Measurements from ENCODE around the gene BOK. TPM values are rescaled to one million over a fixed set of nuclear protein-coding genes. Genes with fewer than 3 reads are reported as not detected.
A peak's percentile ranks its signal among the peaks of the same experiment; 100 is the strongest.

BOK gene
- total RNA-seq, 2 experiments from 2014 or later, result 0.09 to 0.64 TPM

DNA sequence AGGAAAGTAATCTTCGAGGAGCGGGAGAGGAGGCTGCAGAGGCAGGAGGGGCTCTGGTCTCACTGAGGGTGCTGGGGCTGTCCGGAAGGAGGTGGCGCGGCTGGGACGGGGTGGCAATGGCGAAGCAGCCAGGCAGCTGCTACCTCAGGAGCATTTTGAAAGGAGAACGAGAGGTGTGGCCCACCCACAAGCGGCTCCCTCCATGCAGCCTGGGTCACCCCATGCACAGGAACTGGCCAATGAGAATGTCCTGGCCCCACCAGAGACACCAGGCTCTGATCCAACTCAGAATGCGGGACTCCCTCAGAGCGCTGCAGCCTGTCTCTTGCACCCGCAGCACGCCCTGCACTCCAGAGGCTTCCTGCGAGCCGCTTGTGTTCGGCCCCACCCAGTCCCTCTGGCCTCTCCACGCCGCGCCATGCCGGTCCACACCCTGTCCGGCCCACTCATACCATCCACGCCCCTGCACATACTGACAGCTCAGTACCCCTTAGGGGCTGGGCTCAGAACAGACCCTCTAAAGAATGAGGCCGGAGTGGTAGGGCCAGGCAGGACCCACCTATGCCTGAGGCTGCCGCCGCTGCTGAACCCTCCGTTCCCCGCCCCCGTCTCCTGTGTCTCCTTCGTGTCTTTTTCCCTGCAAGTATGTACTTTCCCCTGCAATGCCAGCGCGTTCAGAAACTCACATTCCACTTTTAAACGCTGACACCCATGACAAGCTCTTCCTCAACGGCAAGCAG is 6.4 kb upstream of the BOK start:
- Mint-ChIP-seq H3K36me3 (ENCODE audit: low read depth) (peaks cover 2% of the 10 kb centered on the region), H3K27me3 (peaks cover 42% of the 10 kb centered on the region), H3K4me1 (peaks cover 5% of the 10 kb centered on the region), H3K4me3 (no peak overlapping the region), H3K9me3 (ENCODE audit: low read depth) (no peaks in the 10 kb centered on the region), H3K27ac (no peak overlapping the region)
- intact Hi-C loops (cut with DNase I, micrococcal nuclease), result no loop called here
- ATAC-seq (no peak), DNase-seq (no peak)
- ChIA-PET CTCF (no interaction called here), POLR2A (no interaction called here)

DNA sequence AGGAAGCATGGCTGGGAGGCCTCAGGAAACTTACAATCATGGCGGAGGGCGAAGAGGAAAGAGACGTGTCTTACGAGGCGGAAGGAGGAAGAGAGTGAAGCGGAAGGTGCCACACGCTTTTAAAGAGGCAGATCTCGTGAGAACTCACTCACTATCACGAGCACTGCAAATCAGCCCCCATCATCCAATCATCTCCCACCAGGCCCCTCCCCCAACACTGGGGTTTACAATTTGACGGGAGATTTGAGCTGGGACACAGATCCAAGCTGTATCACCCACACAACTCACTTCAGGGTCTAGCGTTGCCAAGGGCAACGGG is 5.1 kb upstream of the BOK start:
- ChIA-PET POLR2A (no interaction called here), CTCF (no interaction called here)
- DNase-seq (no peak), ATAC-seq (no peak)
- no peak overlapping the region for H3K4me3 Mint-ChIP-seq
- H3K9me3 Mint-ChIP-seq (ENCODE audit: low read depth), result peaks cover 9% of the 10 kb centered on the region
- peaks cover 8% of the 10 kb centered on the region for H3K4me1 Mint-ChIP-seq
- no peak overlapping the region for H3K27ac Mint-ChIP-seq
- H3K36me3 Mint-ChIP-seq (ENCODE audit: low read depth), result peaks cover 11% of the 10 kb centered on the region
- intact Hi-C loops (cut with DNase I, micrococcal nuclease), result no loop called here
- H3K27me3 Mint-ChIP-seq, result peaks cover 50% of the 10 kb centered on the region

DNA sequence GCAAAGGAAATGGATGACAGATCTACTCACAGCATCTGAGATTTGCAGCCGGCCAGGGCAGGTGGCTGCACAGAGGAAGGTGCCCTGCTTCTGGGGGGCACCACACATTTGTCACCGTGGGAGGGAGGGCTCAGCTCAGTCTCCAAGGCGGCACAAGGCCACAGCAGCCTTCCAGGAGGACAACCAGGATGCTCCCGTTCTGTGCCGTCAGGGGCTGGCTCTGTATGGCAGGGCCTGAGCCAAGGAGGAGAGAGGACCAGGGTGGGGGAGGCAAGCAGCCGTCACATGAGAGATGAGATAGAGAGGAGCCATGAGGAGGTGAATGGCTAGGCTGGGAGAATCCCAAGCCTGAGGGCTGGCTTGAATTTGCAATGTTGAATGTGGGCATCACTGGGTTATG is 4.6 kb upstream of the BOK start:
- POLR2A ChIA-PET, result no interaction called here
- DNase-seq, result no peak
- no peak overlapping the region for H3K27ac Mint-ChIP-seq
- H3K36me3 Mint-ChIP-seq (ENCODE audit: low read depth), result peaks cover 11% of the 10 kb centered on the region
- H3K4me3 Mint-ChIP-seq, result no peak overlapping the region
- peaks cover 50% of the 10 kb centered on the region for H3K27me3 Mint-ChIP-seq
- intact Hi-C loops (cut with DNase I, micrococcal nuclease), result no loop called here
- peaks cover 9% of the 10 kb centered on the region for H3K9me3 Mint-ChIP-seq (ENCODE audit: low read depth)
- peaks cover 8% of the 10 kb centered on the region for H3K4me1 Mint-ChIP-seq
- CTCF ChIA-PET, result no interaction called here
- no peak for ATAC-seq

GRCh38 chr2:241554610-241555322 is 3.8 kb upstream of the BOK start:
- Mint-ChIP-seq H3K36me3 (ENCODE audit: low read depth) (peaks cover 11% of the 10 kb centered on the region), H3K4me3 (no peak overlapping the region), H3K27me3 (peaks cover 47% of the 10 kb centered on the region), H3K9me3 (ENCODE audit: low read depth) (peaks cover 9% of the 10 kb centered on the region), H3K27ac (no peak overlapping the region), H3K4me1 (peaks cover 8% of the 10 kb centered on the region)
- POLR2A ChIA-PET, result no interaction called here
- intact Hi-C loops (cut with DNase I, micrococcal nuclease), result no loop called here
- ATAC-seq, result no peak
- CTCF ChIA-PET, result interaction anchor here (0.6 kb wide), 1 partner anchor 95 kb away, joined by 3 read pairs; no protein-coding TSS in a partner anchor
- no peak for DNase-seq

- no peak overlapping the region for H3K27ac Mint-ChIP-seq
- ATAC-seq, result no peak
- H3K27me3 Mint-ChIP-seq, result peaks cover 55% of the 10 kb centered on the region
- H3K36me3 Mint-ChIP-seq (ENCODE audit: low read depth), result peaks cover 11% of the 10 kb centered on the region
- H3K9me3 Mint-ChIP-seq (ENCODE audit: low read depth), result peaks cover 9% of the 10 kb centered on the region
- intact Hi-C loops (cut with DNase I, micrococcal nuclease), result no loop called here
- peaks cover 11% of the 10 kb centered on the region for H3K4me1 Mint-ChIP-seq
- no peak for DNase-seq
- POLR2A ChIA-PET, result interaction anchor here (0.6 kb wide), 1 partner anchor 24 kb away, joined by 3 read pairs; no protein-coding TSS in a partner anchor
- CTCF ChIA-PET, result no interaction called here
- no peak overlapping the region for H3K4me3 Mint-ChIP-seq
Observed at GRCh38 chr2:241555711-241556110, 2.8 kb upstream of the BOK start.

GRCh38 chr2:241556746-241557145 is 1.8 kb upstream of the BOK start:
- Mint-ChIP-seq H3K4me3 (no peak overlapping the region), H3K27ac (no peak overlapping the region), H3K36me3 (ENCODE audit: low read depth) (peaks cover 11% of the 10 kb centered on the region), H3K27me3 (peaks cover 49% of the 10 kb centered on the region), H3K9me3 (ENCODE audit: low read depth) (peaks cover 9% of the 10 kb centered on the region), H3K4me1 (peaks cover 11% of the 10 kb centered on the region)
- ChIA-PET CTCF (interaction anchor here (0.6 kb wide), 1 partner anchor 13 kb away, joined by 3 read pairs; no protein-coding TSS in a partner anchor), POLR2A (no interaction called here)
- ATAC-seq (no peak), DNase-seq (no peak)
- intact Hi-C loops (cut with DNase I, micrococcal nuclease), result no loop called here

DNA sequence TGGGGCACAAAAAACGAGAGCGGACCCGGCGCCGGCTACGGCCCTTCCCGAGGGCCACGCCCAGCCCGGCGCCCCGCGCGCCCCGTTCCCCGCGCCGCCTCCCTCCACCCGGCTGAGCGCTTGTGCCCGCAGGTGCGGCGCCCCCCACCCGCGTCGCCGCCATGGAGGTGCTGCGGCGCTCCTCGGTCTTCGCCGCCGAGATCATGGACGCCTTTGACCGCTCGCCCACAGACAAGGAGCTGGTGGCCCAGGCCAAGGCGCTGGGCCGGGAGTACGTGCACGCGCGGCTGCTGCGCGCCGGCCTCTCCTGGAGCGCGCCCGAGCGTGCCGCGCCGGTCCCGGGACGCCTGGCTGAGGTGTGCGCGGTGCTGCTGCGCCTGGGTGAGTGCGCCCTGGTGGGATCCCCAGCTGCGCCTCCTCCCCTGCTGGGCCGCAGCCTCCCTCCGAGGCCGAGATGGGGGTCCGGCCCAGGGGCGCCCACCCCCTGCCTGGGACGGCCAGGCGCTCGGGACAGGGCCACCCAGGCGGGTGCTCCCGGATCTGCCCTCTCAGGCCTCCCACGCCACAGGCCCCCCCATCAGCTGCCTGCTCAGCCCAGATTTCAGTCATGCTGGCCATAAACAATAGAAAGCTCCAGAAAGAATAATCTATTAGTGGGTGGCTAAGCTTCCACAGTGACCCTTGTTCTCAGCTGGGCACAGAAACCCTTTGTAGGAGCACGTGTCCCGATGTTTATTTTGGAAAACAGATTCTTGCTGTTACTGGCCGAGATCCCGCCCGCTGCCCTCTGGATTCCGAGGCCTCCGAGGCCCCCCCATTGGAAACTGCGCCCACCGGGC is 997 bp downstream of the BOK start:
- peak; percentile 47 for ATAC-seq
- intact Hi-C loops (cut with DNase I, micrococcal nuclease), result no loop called here
- Mint-ChIP-seq H3K27me3 (peaks cover 37% of the 10 kb centered on the region), H3K9me3 (ENCODE audit: low read depth) (peaks cover 9% of the 10 kb centered on the region), H3K4me1 (peaks cover 11% of the 10 kb centered on the region), H3K36me3 (ENCODE audit: low read depth) (peaks cover 11% of the 10 kb centered on the region), H3K27ac (no peak overlapping the region), H3K4me3 (peak overlapping the region; percentile 28)
- POLR2A ChIA-PET, result no interaction called here
- DNase-seq, result peak; percentile 28
- CTCF ChIA-PET, result no interaction called here

DNA sequence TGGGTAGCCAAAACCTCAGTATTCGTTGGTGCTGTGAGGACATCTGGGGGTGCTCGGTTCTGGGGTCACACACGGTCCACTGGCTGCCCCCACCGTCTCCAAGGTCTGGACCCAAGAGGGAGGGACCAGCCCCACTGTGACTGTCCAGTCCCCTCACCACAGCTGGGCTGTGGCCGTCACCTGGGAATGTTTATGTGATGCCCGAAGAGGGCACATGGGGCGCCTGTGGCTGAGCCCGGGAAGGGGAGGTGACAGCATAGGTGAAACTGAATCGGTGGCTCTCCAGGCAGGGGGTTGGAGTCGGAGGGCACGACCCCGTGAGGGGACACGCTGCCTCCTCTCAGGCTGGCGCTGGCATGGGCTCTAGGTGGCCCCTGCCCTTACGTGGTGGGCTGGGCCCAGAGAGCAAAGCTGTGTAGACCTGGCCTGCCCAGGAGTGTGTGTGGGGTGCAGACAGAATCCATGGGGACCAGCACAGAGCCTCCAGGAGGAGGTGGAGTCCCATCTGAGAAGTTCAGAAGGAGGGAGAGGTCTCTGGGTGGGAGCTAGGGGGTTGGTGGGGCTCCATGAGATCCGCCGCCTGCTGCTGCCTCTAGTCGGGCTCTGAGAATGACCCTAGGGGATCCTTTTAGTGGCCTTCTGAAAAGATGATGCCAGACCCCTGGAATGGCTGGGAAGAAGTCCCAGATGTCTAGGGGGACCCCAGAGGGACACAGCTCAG is 1.8 kb downstream of the BOK start:
- ChIA-PET CTCF (no interaction called here), POLR2A (no interaction called here)
- H3K27me3 Mint-ChIP-seq, result peaks cover 35% of the 10 kb centered on the region
- DNase-seq (no peak), ATAC-seq (no peak)
- H3K27ac Mint-ChIP-seq, result no peak overlapping the region
- H3K4me3 Mint-ChIP-seq, result no peak overlapping the region
- H3K9me3 Mint-ChIP-seq (ENCODE audit: low read depth), result peaks cover 9% of the 10 kb centered on the region
- peaks cover 11% of the 10 kb centered on the region for H3K4me1 Mint-ChIP-seq
- intact Hi-C loops (cut with DNase I, micrococcal nuclease), result no loop called here
- peaks cover 11% of the 10 kb centered on the region for H3K36me3 Mint-ChIP-seq (ENCODE audit: low read depth)

- H3K27ac Mint-ChIP-seq, result no peak overlapping the region
- peaks cover 6% of the 10 kb centered on the region for H3K4me1 Mint-ChIP-seq
- CTCF ChIA-PET, result no interaction called here
Observed at GRCh38 chr2:241560883-241561474, 2.4 kb downstream of the BOK start.

DNA sequence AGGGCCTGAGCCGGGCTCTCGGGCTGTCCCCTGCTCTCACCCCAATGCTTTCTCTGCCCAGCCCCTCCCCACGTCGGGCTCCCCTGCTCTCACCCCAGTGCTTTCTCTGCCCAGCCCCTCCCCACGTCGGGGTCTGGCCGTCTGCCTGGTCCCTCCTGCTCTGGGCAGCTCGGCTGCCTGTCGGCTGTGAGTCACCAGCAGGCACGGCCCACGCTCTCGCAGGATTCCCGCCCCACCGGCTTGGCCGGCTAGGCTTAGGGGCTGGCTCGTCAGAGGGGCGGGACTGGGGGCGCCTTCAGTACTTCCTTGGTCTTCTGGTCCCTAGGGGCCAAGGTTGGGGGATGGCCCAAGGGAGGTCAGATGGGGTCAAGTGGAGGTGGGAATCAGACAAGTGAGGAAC is 3.3 kb downstream of the BOK start:
- Mint-ChIP-seq H3K27me3 (peaks cover 25% of the 10 kb centered on the region), H3K4me1 (peaks cover 6% of the 10 kb centered on the region), H3K4me3 (no peak overlapping the region), H3K9me3 (ENCODE audit: low read depth) (peaks cover 9% of the 10 kb centered on the region), H3K27ac (no peak overlapping the region), H3K36me3 (ENCODE audit: low read depth) (peaks cover 11% of the 10 kb centered on the region)
- POLR2A ChIA-PET, result no interaction called here
- CTCF ChIA-PET, result no interaction called here
- DNase-seq (no peak), ATAC-seq (no peak)
- intact Hi-C loops (cut with DNase I, micrococcal nuclease), result no loop called here

More at GRCh38 chr2:241560883-241561474, 2.4 kb downstream of the BOK start:
- Mint-ChIP-seq H3K27me3 (peaks cover 31% of the 10 kb centered on the region), H3K9me3 (ENCODE audit: low read depth) (peaks cover 9% of the 10 kb centered on the region), H3K4me3 (no peak overlapping the region), H3K36me3 (ENCODE audit: low read depth) (peaks cover 11% of the 10 kb centered on the region)
- intact Hi-C loops (cut with DNase I, micrococcal nuclease), result no loop called here
- ATAC-seq, result no peak
- DNase-seq, result no peak
- POLR2A ChIA-PET, result no interaction called here

GRCh38 chr2:241562269-241562891 is 3.8 kb downstream of the BOK start:
- Mint-ChIP-seq H3K4me1 (peaks cover 6% of the 10 kb centered on the region), H3K9me3 (ENCODE audit: low read depth) (peaks cover 7% of the 10 kb centered on the region), H3K27ac (no peak overlapping the region), H3K36me3 (ENCODE audit: low read depth) (peaks cover 8% of the 10 kb centered on the region), H3K27me3 (peaks cover 21% of the 10 kb centered on the region), H3K4me3 (no peak overlapping the region)
- POLR2A ChIA-PET, result no interaction called here
- CTCF ChIA-PET, result no interaction called here
- intact Hi-C loops (cut with DNase I, micrococcal nuclease), result no loop called here
- DNase-seq (no peak), ATAC-seq (no peak)
